Heart right ventricle (tissue), 16 donors: ENCODE measurements around the gene MAGI3. TPM values are rescaled to one million over a fixed set of nuclear protein-coding genes. Genes with fewer than 3 reads are reported as not detected.

Experiments
- ATAC-seq, 8 donors: fragments of 200-7000 bp; cut with Tn5 transposase; one replicate each; pipeline ENCODE4 v1.9.1; 2020; ENCODE audit warnings: mild to moderate bottlenecking in 8 of 8, moderate library complexity in 8 of 8, moderate number of reproducible peaks in 1 of 8
- DNase-seq, 2 donors: peaks; one replicate each; pipeline ENCODE4 v3.0.0-alpha.2; 2020
- H3K27ac ChIP-seq, 10 donors: fragments of 200-600 bp; sonication (generic) in 2 of 10; one replicate each; pipeline versions ENCODE4 v1.5.0 to v1.8.0; 2020 to 2022; ENCODE audit warnings: mild to moderate bottlenecking in 3 of 10
- H3K27me3 ChIP-seq, 7 donors: fragments of 200-600 bp; one replicate each; pipeline ENCODE4 v1.8.0; 2021 to 2022; ENCODE audit warnings: mild to moderate bottlenecking in 2 of 7
- H3K36me3 ChIP-seq, 9 donors: fragments of 200-600 bp; sonication (generic) in 1 of 9; one replicate each; pipeline versions ENCODE4 v1.5.0 to v1.8.0; 2020 to 2022; ENCODE audit warnings: mild to moderate bottlenecking in 2 of 9
- H3K4me1 ChIP-seq, 9 donors: fragments of 200-600 bp; sonication (generic) in 1 of 9; one replicate each; pipeline versions ENCODE4 v1.5.0 to v1.8.0; 2020 to 2022; ENCODE audit warnings: mild to moderate bottlenecking in 4 of 9
- H3K4me3 ChIP-seq, 10 donors: fragments of 200-600 bp; sonication (generic) in 2 of 10; one replicate each; pipeline versions ENCODE4 v1.5.0 to v1.8.0; 2020 to 2022; ENCODE audit warnings: mild to moderate bottlenecking in 7 of 10, moderate library complexity in 2 of 10
- H3K9me3 ChIP-seq, 11 donors: fragments of 200-600 bp in 10 of 11; sonication (generic) in 2 of 11; one replicate each; pipeline versions ENCODE4 v1.5.0 to v1.8.0; 2013 to 2022; ENCODE audit warnings: mild to moderate bottlenecking in 2 of 11, control low read depth in 1 of 11, moderate library complexity in 1 of 11
- CTCF ChIP-seq, 9 donors: fragments of 200-600 bp; sonication (generic) in 2 of 9; IDR thresholded peaks; one replicate each; pipeline versions ENCODE4 v1.5.0 to v1.8.0; 2021 to 2022; ENCODE audit warnings: antibody characterized with exemption in 9 of 9, mild to moderate bottlenecking in 5 of 9, moderate library complexity in 1 of 9
- WGBS, 2 donors: extraction: QIAGEN DNeasy Blood & Tissue Kit; methylation state at CpG; one replicate each; pipeline ENCODE4 v1.1.7; 2013; ENCODE audit warnings: inconsistent platforms in 1 of 2; 5-methylcytosine and 5-hydroxymethylcytosine counted together
- intact Hi-C, 10 donors: fragments of 100-400 bp; cut with DNase I; formaldehyde crosslinking; loops; one replicate each; pipeline versions ENCODE4 v1.11.1 to v1.14.2; 2022
- polyA plus RNA-seq, 2 donors: library from polyadenylated mRNA; stranded (reverse); fragments of 200-250 nt; gene quantifications; one replicate each; pipeline ENCODE4 v1.2.3, GENCODE V29; 2013
- total RNA-seq, 10 donors: library from RNA; stranded (reverse); fragmentation: NEBNext Ultra II Directional in 3 of 10; extraction: Animal tissue kit (Norgen Biotek cat#: 25700) in 3 of 10; gene quantifications; one replicate each; pipeline versions ENCODE4 v1.2.1 to v1.2.4, GENCODE V29; 2021 to 2023
- donor health status: Arrhythmogenic right ventricular cardiomyopathy.
- donor health status: ischemic (EF 13 %, LVEDD 7.1; RV severe dilation, severe dysfunction).
- donor health status: healthy with polysubstance abuse.
- donor health status: DM: no; HTN: yes; CAD: no.
- donor health status: DM: no; HTN: no; CAD: no.
- donor health status: ischemic (EF 25% LVEDD 6.9; RV normal size, moderate dysfunction).
- donor health status: ischemic (EF 25% LVEDD 5.7; RV mildly dilated, moderate dysfunction).
- donor health status: healthy.
- donor health status: DM: yes; HTN: yes; CAD: no.
- donor health status: Ischemic cardiomyopathy.
- donor health status: ischemic (EF 35%, LVEDD 5.7; RV mildly dilated, moderate dysfunction).
- donor health status: nonischemic (EF 11% LVEDD 7.7; RV severe dilation, severe dysfunction).
- donor health status: DM: yes; HTN: yes; CAD: no.
- donor health status: PGD.
- donor health status: ischemic (EF 29% LVEDD 5.4; RV normal size, mild dysfunction).
- donor health status: nonischemic (EF 23%, LVEDD 6.1; RV moderate dilation, normal function).

Gene MAGI3
- total and polyA plus RNA-seq, 12 donors = 2.2 to 9.4 (median 7.5) TPM

- DNase-seq = no peak
- H3K4me3 ChIP-seq = no peak overlapping the region
- intact Hi-C loops = loop anchor here in 1 of 10 donors (10.0 kb wide), 1 partner anchor 59 kb away; no protein-coding TSS in a partner anchor
- no peak for TF ChIP-seq CTCF (IDR thresholded peaks at IDR 0.05)
- 86 to 87% methylated on average over 6 of the region's 6 CpGs for WGBS, 2 donors
- H3K27me3 ChIP-seq = no peaks in the 10 kb centered on the region
- H3K36me3 ChIP-seq = no peaks in the 10 kb centered on the region
- ATAC-seq = no peak
- H3K27ac ChIP-seq = no peak overlapping the region
- peaks cover 0 to 6% (median 0%) of the 10 kb centered on the region in 11 donors for H3K9me3 ChIP-seq
- no peaks in the 10 kb centered on the region for H3K4me1 ChIP-seq
Measured at GRCh38 chr1:113576271-113576670, 186.0 kb downstream of the MAGI3 start.

- WGBS, 2 donors = 79 to 86% methylated on average over 2 of the region's 2 CpGs
- Histone ChIP-seq H3K4me3 (no peak overlapping the region), H3K4me1 (no peaks in the 10 kb centered on the region), H3K27ac (no peak overlapping the region), H3K9me3 (no peaks in the 10 kb centered on the region), H3K27me3 (no peaks in the 10 kb centered on the region), H3K36me3 (peaks cover 0 to 3% (median 0%) of the 10 kb centered on the region in 9 donors)
- intact Hi-C loops = loop anchor here in 1 of 10 donors (10.0 kb wide), 1 partner anchor 55 kb away; no protein-coding TSS in a partner anchor
- DNase-seq (no peak), ATAC-seq (no peak)
- no peak for TF ChIP-seq CTCF (IDR thresholded peaks at IDR 0.05)
Measured at GRCh38 chr1:113579256-113580018, 189.1 kb downstream of the MAGI3 start.

- intact Hi-C loops = no loop called here
- 90 to 94% methylated on average over 1 of the region's 1 CpG for WGBS, 2 donors
- DNase-seq = no peak
- no peak for TF ChIP-seq CTCF (IDR thresholded peaks at IDR 0.05)
- Histone ChIP-seq H3K36me3 (peaks cover 0 to 13% (median 0%) of the 10 kb centered on the region in 9 donors), H3K27me3 (no peaks in the 10 kb centered on the region), H3K9me3 (no peaks in the 10 kb centered on the region), H3K4me3 (no peak overlapping the region), H3K4me1 (no peaks in the 10 kb centered on the region), H3K27ac (no peak overlapping the region)
- ATAC-seq = no peak
Measured at GRCh38 chr1:113581323-113581722, 191.0 kb downstream of the MAGI3 start.

- Histone ChIP-seq H3K4me3 (no peak overlapping the region), H3K9me3 (no peaks in the 10 kb centered on the region), H3K27me3 (no peaks in the 10 kb centered on the region), H3K27ac (no peak overlapping the region), H3K36me3 (peaks cover 0 to 19% (median 0%) of the 10 kb centered on the region in 9 donors), H3K4me1 (no peaks in the 10 kb centered on the region)
- ATAC-seq (no peak), DNase-seq (no peak)
- no peak for TF ChIP-seq CTCF (IDR thresholded peaks at IDR 0.05)
- 90 to 96% methylated on average over 1 of the region's 1 CpG for WGBS, 2 donors
- intact Hi-C loops = no loop called here
Measured at GRCh38 chr1:113582084-113582483, 191.8 kb downstream of the MAGI3 start.
